Ishikawa (cell line): ENCODE data around the gene SNRPF.

Source experiments
- CEBPB ChIP-seq: IDR thresholded peaks from 2 replicates; pipeline ENCODE4 v1.6.1; 2012
- EGR1 ChIP-seq: IDR thresholded peaks from 2 replicates; pipeline ENCODE4 v1.6.1; 2012
- EP300 ChIP-seq: IDR thresholded peaks from 2 replicates; pipeline ENCODE4 v1.6.1; 2012; ENCODE audit warnings: borderline replicate concordance
- FOXM1 ChIP-seq: IDR thresholded peaks from 2 replicates; pipeline ENCODE4 v1.6.1; 2012; ENCODE audit warnings: low read depth, borderline replicate concordance
- MAX ChIP-seq: IDR thresholded peaks from 2 replicates; pipeline ENCODE4 v1.6.1; 2012
- NFIC ChIP-seq: IDR thresholded peaks from 2 replicates; pipeline ENCODE4 v1.6.1; 2012
- RAD21 ChIP-seq: IDR thresholded peaks from 2 replicates; pipeline ENCODE4 v1.6.1; 2012; ENCODE audit warnings: low read depth
- REST ChIP-seq: IDR thresholded peaks from 2 replicates; pipeline ENCODE4 v1.6.1; 2012; ENCODE audit warnings: low read depth, mild to moderate bottlenecking
- TCF12 ChIP-seq: IDR thresholded peaks from 2 replicates; pipeline ENCODE4 v1.6.1; 2012; ENCODE audit warnings: low read depth
- TEAD4 ChIP-seq: IDR thresholded peaks from 2 replicates; pipeline ENCODE4 v1.6.1; 2012
- USF1 ChIP-seq: IDR thresholded peaks from 2 replicates; pipeline ENCODE4 v1.6.1; 2012

GRCh38 chr12:95870897-95871296, 12.1 kb downstream of the SNRPF start:
- TF ChIP-seq REST (no peak), FOXM1 (no peak), MAX (no peak), RAD21 (no peak), EP300 (no peak), TCF12 (no peak), TEAD4 (no peak), NFIC (no peak), EGR1 (no peak), USF1 (no peak), CEBPB (no peak)
